NCI-H1092 treated with DMSO at 0.1 percent for 48 hours (cell line): ENCODE measurements around the gene ATP2B2.

Source experiments
- DNase-seq: peaks from one replicate; lab custom pipeline; 2025; lab: John Stamatoyannopoulos, UW

The ATP2B2 gene

DNA sequence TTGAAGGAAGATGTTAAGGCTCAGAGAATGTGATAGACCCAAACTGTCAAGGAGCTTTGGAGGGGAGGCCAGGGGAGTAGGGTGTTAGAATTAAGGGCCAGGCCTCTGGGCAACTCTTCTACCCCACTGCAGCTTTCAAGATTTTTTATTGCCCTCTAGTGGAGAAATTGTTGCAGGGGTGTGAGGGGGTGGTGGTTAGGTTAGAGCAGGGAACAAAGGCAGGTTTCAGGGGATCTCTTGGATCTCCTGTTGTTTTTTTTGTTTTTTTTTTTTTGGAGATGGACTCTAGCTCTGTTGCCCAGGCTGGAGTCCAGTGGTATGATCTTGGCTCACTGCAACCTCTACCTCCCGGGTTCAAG is 183.1 kb downstream of the ATP2B2 start:
- no peak for DNase-seq

DNA sequence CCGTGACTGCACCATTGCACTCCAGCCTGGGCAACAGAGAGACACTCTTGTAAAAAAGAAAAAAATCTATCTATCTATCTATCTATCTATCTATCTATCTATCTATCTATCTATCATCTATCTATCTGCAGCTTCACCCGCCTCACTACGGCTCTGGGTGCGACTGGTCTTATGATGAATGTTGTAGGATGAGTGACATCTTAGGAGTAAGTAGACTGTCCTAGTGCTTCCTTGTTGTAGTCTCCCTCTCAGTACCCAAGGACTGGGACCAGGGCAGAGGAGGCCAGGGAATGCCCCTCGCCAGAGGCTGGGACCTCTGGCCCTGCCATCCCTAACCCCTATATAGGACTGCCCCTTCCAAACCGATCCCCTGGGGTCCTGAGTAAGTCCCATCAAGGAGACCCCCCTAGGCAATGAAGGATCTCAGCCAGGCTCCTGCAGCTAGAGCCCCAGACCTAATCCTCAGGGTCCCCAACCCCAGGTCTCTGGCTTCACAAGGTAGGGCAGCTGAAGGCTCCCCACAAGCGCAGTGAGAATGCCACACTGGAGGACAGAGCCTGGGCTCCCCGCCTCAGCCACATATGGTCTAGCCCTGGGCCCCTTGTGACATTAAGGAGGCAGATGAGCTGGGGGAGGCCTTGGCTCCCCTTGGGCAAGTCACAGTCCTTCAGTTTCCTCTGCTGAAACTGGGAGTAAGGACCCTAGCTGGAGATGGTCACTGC is 183.6 kb downstream of the ATP2B2 start:
- DNase-seq: no peak

DNA sequence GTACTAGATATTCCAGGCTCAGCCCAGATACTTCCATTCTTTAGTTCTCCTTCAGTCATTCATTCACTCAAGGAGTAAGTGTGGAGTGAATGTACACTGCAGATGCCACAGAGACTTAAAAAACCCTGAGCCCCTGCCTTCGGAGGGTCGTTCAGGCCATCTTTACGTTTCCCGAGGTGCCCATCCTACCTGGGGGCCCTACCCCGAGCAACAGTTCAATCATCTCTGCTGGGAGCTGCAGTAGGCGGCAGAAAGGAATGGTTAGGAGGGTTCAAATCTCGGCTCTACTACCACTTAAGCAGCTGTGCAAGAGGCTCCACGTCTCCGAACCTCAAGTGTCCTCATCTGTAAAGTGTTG is 185.1 kb downstream of the ATP2B2 start:
- no peak for DNase-seq

- no peak for DNase-seq
These were observed 185.6 kb downstream of the ATP2B2 start for GRCh38 chr3:10319804-10320203.

- DNase-seq: no peak
These were observed 186.1 kb downstream of the ATP2B2 start for GRCh38 chr3:10319251-10319650.

DNA sequence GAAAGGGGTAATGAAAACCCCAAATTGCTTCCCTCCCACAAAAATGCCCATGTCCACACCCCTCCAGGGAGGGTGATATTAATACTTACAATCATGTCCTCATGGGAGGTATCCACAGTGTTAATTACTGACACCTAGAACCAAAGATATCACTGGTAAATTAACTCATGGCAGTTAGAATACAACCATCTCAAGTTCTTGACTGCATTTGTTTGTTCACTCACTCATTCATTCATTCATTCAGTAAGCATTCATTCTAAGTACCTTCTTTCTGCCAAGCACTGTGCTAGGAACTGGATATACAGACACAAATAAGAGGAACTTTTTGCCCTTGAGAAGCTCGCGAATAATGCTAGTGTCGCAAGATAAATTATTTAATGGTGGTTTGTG is 187.4 kb downstream of the ATP2B2 start:
- no peak for DNase-seq

DNA sequence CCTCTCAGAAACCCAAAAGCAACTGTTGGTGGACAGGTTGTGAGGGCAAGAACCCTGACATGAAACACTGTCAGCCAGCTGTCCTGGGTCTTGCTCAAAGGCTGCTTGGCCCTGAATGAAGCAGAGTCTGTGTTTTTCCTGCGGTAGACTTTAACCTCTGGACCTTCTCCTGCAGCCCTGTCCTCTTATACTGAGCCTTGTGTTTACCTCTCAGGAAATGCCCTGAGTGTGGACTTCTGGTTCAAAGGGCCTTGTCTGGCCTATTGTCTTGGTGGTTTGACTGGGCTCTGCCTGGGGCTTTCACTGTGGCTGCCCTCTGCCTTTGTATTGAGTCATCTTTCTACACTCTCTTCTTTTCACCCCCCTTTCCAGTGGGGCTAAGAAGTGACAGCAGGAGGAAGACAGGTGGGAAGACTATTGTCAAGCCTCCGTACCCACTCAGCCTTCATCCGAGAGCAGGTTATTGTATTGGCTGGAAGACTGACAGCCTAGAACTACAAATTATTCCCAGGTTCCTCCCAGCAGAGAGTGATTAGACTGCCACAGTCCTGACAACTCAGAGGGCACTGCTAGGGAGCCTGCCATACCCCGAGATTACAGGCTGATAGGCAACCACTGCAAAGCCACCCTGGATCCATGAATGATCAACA is 187.9 kb downstream of the ATP2B2 start:
- DNase-seq: no peak

DNA sequence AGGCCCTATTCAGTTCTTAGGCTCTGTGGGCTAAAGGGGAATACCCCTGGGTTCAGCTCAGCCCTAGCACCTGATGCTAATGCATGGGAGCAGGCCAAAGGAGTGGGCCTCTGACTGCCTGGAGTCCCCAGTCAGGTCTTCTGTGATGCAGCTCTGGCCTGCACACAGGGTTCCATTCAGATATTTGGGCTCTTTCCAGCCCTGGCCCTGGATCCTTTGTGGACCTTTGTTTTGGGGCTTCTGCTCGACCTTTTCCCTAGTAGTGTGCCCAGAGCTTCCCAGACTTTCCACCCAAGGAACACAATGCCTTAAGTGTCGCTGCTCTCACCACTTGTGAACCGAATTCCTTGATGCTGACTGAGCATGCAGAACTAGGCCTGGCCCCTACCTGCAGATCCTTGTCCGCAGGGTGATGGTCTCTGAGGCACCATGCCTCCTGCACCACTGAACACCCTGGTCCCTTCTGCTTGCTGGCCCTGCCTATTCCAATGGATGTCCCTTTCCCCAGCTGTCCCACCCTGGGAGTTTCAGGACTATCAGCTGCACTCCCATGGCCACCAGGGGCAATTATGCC is 189.5 kb downstream of the ATP2B2 start:
- no peak for DNase-seq

DNA sequence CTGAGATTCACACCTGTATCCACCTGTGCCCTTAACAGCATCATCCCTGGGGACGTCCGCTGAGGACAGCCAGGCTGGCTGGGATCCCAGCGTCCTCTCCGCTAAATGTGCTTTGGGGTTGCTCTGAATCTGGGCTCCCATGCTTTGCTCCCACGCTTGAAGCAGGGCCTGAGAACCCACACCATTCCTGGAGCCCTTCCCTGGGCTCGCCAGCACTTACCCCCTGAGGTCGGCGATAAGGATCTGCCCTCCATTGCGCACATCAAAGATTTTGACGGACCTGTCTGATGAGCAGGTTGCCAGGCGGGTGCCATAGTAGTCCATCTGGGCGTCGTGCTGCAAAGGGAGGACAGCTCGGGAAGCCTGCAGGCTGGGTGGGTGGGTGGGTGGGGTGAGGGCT is 190.3 kb downstream of the ATP2B2 start:
- no peak for DNase-seq

DNA sequence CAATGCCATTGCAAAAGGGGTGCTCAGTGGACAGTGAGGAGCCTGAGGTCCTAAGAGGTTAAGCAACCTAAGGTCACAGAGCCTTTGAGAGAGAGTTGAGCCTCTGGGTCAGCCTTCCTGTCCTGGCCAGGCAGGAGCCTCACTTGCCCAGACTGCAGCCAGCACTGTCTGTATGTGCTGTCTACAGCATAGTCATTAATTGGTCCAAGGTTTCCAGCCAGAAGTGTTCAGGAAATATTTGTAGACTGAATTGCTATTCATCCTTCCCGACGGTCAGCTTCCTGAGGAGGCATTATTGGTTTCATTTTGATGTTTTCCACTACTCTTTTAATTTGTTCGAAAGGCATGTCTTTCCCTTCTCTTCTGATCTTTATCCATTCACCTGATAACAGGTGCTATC is 192.5 kb downstream of the ATP2B2 start:
- no peak for DNase-seq

- no peak for DNase-seq
These were observed 193.0 kb downstream of the ATP2B2 start for GRCh38 chr3:10312391-10312790.

DNA sequence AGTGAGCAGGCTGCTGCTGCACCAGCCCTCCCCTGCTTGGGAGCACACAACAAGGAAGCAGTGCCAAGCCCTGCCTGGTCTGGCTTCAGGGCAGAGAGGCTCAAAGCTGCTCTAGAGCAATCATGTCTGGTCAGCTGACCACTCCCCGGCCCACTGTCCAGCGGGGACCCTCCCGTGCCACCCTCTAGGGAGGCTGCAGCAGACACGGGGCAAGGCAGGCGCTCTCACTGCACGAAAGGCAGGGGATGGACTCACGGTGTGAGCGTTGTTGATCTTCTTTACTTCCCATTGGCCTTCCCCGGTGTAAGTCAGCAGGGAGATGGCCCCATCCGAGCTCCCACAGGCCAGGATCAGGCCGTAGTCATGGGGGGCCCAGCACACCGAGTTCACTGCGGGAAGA is 193.7 kb downstream of the ATP2B2 start:
- DNase-seq: no peak

- no peak for DNase-seq
These were observed 194.8 kb downstream of the ATP2B2 start for GRCh38 chr3:10310578-10310977.

- DNase-seq: no peak
These were observed 195.7 kb downstream of the ATP2B2 start for GRCh38 chr3:10309736-10310135.

- no peak for DNase-seq
These were observed 196.7 kb downstream of the ATP2B2 start for GRCh38 chr3:10308678-10309077.

- no peak for DNase-seq
These were observed 199.2 kb downstream of the ATP2B2 start for GRCh38 chr3:10306156-10306555.

- no peak for DNase-seq
These were observed 200.0 kb downstream of the ATP2B2 start for GRCh38 chr3:10305331-10305902.

GRCh38 chr3:10304905-10305304 is 200.5 kb downstream of the ATP2B2 start:
- no peak for DNase-seq

- DNase-seq: no peak
These were observed 201.6 kb downstream of the ATP2B2 start for GRCh38 chr3:10303785-10304184.

- no peak for DNase-seq
These were observed 202.3 kb downstream of the ATP2B2 start for GRCh38 chr3:10303105-10303504.

GRCh38 chr3:10300087-10300486 is 205.3 kb downstream of the ATP2B2 start:
- no peak for DNase-seq

- DNase-seq: no peak
These were observed 205.7 kb downstream of the ATP2B2 start for GRCh38 chr3:10299679-10300078.

DNA sequence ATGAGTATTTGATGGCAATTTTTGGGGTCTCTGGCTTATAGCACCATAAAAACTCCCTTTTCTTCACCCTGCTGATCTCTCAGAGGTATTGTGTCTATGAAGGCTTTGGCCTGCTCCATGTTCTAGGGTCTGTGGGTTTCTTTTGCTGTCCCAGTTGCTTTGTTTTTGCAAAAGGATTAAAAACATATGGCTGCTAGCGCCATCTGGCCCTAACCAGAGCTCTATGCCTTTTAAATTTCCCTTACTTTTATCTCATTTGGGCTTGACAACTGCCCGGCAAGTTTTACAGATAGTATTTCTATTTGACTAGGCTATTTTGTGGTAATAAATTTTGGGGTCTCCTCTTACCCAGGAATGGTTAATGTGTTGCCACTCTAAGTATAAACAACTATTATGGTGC is 206.2 kb downstream of the ATP2B2 start:
- no peak for DNase-seq
